Smooth muscle cell of the brain vasculature (primary cell): ENCODE results near the gene RGS7.

Experiments
- DNase-seq: peaks from one replicate; pipeline ENCODE4 v3.0.0-alpha.2; 2012; ENCODE audit warnings: low read depth, low spot score

The RGS7 gene

DNA sequence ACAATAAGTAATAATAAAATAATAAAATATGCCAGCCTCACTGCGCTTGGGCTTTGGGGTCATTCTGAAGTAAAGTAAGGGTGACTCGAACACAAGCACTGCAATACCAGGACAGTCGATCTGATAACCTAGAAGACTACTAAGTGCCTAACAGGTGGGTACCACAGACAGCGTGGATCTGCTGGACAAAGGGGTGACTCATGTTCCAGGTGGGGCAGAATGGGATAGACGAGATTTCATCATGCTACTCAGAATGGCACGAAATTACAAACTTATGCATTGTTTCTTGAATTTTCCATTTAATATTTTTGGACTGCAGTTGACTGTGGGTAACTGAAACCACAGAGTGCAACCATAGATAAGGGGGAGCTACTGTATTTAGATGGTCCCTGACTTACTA is 523.9 kb downstream of the RGS7 start:
- DNase-seq = no peak

- DNase-seq = no peak
Observed at GRCh38 chr1:240831922-240832321, 525.1 kb downstream of the RGS7 start.

DNA sequence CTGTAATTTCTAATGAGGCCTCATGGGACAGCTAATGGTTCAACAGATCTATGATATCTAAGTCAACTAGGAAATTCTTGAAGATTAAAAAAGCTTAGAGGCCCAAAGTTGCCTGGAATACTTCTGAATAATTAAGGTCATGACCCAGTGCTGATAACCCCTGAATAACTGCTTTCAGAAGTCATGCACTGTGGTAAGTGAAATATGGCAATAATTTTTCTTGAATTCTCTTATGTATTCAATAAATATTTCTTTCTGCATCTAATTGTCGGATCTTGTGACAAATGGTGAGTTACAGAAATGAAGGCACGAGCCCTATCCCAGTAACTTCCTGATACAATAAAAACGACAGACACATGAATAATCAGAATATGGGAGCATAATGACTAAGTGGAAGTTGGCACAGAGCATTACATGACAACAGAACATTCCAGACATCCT is 525.8 kb downstream of the RGS7 start:
- DNase-seq = no peak

GRCh38 chr1:240829487-240829886 is 527.5 kb downstream of the RGS7 start:
- DNase-seq = no peak

GRCh38 chr1:240827786-240828185 is 529.2 kb downstream of the RGS7 start:
- no peak for DNase-seq

GRCh38 chr1:240824238-240824637 is 532.8 kb downstream of the RGS7 start:
- DNase-seq = no peak

- no peak for DNase-seq
Observed at GRCh38 chr1:240823357-240823756, 533.6 kb downstream of the RGS7 start.

- DNase-seq = no peak
Observed at GRCh38 chr1:240821925-240822324, 535.1 kb downstream of the RGS7 start.

DNA sequence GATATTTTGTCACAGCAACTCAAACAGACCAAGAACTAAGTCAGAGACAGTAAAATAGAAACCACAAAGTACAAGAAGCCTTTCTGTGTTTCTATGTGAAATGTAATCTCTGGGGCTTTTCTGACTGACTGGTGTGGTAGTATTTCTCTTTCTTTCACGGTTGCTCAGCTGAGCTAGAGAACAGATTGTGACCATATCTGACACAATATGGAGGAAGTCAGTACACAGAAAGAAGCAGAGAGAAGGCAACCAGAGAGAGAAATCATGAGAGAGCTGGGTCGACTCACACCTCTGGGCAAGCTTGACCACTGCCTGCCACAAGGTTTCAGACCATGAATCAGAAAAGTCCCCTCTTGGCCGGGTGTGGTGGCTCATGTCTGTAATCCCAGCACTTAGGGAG is 536.2 kb downstream of the RGS7 start:
- DNase-seq = no peak

DNA sequence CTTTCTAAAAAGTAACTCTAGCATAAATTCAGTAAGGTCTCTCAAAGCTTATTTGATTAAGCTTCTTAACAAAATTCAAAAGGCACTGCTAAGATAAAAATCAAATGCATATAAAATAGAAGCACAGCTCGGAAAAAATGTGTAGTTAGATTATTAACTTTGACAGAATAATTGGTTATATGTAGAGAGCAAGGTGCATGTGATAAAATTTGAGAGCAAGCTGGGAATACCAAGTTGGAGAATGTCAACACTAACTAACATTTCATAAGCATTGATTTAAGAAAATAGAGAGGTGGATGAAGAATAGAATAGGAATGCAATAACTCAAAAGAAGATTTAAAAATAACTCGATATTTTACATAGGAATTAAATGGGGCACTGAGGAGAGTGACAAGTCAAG is 540.5 kb downstream of the RGS7 start:
- no peak for DNase-seq

DNA sequence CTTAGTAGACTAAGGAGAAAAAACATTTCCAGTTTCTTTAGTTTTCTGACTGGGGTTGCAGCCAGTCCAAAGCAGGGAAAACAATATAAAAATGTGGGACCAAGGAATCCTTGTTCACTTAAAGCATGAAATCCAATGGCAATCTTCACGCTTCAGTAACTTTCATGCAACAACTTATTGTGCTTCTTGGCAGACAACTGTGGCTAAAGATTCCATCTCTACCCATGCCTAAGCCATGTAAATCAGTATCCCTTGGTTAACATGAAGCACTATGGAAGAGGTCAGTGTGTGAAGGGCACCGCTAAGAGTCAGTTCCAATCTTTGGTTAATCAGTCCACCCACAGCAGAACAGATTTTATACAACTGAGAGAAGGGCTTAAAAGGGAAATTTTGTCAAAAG is 543.3 kb downstream of the RGS7 start:
- DNase-seq = no peak

DNA sequence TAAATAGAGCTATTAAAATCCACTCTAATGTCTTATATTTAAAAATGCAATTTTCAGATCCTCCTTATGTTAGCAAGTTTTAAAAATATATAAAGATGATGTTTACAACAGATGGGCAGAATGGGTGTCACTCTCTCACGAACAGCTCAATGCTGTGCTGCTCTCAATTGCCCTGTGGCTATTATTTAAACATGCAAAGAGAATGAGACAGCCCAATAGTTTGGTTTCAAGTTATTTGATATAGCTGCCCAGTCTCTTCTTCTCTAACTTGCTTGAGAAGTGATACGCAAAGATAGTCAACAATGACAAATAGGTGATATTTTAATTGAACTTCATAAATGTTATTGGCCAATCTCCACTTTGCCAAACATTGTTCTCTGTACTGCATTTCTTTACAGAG is 545.7 kb downstream of the RGS7 start:
- no peak for DNase-seq

- no peak for DNase-seq
Observed at GRCh38 chr1:240808381-240808780, 548.6 kb downstream of the RGS7 start.

GRCh38 chr1:240806200-240806745 is 550.7 kb downstream of the RGS7 start:
- DNase-seq = no peak

- DNase-seq = no peak
Observed at GRCh38 chr1:240804475-240804874, 552.5 kb downstream of the RGS7 start.

DNA sequence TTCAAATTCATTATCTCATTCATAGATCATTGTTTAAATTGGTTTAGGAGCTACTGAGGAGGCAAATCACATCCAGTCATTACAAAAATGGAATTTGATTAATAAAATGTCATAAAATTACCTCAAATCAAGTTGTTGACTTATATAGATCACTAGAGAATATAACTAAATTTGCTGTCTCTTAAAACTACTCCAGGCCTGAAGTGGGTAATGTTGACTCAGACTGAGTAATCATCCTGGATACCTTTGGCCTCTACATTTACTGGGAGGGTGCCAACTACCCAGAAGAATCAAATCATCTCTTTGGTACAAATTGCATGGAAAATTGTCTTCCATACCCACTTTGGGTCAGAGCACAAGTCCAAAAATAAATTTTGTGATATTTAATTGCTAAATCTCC is 553.9 kb downstream of the RGS7 start:
- DNase-seq = no peak

DNA sequence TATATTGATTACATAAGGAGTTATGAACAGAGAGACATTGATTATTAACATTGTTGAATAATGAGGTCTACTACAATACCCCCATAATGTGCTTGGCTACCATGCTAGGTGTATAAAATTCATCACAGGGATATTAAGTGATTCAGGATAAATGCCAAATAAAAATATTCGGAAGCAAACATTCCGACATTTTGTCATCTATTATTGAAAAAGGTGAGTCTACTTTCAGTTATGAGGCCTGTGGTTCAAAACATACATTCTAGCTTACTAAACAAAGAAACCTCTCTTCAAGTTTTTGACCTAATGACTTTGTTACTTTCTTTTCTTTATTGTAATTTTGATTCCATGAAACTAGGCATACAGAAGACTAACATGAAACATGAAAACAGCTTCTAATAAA is 554.7 kb downstream of the RGS7 start:
- no peak for DNase-seq

DNA sequence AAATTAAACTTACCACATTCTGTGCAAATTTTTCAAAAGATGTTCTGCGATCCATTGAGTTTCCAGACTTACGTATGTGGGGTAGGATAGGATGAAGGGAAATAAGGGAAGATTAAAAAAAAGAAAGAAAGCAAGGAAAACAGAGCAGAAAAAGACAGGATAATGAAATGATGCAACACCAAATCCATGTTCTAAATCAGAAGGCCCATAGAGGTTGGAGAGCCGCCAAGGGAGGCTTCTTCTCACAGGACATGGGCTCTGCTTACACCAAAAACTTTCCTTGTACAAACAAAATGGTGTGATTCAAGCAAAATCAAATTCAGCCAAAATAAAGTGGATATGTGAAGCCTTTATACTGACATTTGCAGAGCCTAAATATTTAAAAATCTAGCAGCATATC is 555.6 kb downstream of the RGS7 start:
- no peak for DNase-seq

DNA sequence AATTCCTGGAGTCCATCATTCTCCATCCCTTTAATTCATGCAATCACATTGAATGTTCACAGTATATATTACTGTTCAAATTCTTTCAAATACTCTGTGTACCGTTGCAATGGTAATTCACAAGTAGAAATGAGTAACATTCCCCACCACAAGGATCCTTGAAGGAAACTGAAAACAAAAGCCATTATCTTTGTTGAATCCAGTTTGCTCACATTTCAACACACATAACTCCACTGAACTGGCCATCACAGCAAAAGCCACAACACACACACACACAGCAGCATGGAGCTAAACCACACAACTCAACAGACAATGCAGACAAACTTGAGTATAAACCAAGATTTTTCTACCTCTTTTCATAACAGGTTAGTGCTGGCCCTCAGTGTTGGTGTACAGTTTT is 556.7 kb downstream of the RGS7 start:
- DNase-seq = no peak

DNA sequence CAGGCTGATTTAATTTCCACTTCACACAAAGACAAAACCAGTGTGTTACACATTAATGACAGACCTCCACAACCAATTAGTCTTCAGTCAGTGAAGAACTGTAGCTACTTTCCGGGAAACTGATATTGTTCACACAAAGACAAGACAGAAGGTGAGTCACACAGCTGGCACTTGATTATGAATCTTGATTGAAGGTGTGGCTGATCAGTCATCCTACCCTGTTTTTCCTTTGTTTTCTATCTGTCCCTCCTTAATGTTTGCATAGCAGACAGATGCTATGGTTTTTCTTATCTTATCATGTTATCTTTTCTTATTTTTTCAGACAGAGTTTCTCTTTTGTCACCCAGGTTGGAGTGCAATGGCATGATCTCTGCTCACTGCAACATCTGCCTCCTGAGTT is 560.0 kb downstream of the RGS7 start:
- DNase-seq = no peak

- no peak for DNase-seq
Observed at GRCh38 chr1:240794046-240794843, 562.8 kb downstream of the RGS7 start.

- no peak for DNase-seq
Observed at GRCh38 chr1:240792915-240793529, 564.0 kb downstream of the RGS7 start.

DNA sequence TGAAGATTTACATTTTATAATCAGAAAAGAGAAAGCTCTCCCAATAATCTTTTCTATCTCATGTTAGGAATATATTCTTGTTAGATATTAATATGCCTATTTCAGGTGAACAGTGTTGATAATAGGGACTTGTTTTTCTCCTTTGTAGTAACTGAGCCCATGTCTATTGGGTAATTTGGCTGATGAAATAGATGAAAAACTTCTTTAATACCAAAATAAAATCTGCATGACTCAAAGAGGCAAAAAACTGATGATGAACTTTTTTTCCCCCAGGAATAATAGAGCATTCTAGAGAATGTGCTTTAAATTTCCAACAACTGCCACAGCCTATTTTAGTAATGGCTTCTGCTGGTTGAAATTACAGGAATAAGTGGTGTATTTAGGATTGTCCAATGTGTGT is 566.1 kb downstream of the RGS7 start:
- no peak for DNase-seq
